Activated CD8-positive, alpha-beta T cell treated with anti-CD3 and anti-CD28 coated beads for 36 hours (primary cell): ENCODE results near the gene ATP5ME. TPM values are rescaled to one million over a fixed set of nuclear protein-coding genes. Genes with fewer than 3 reads are reported as not detected.
"Not testable (repeated sequence)": the region's sequence is repeated elsewhere in the genome, so short reads cannot be mapped to it uniquely, and the experiment has no call there.

Experiments used
- ATAC-seq: fragments of 200-7000 bp; cut with Tn5 transposase; one replicate; pipeline ENCODE4 v1.10.0; 2021; ENCODE audit warnings: mild to moderate bottlenecking, moderate library complexity
- CTCF ChIA-PET: fragments of 350-600 bp; sonication (Branson Sonifier 250); formaldehyde crosslinking; loops from one replicate; lab custom pipeline; 2021; ENCODE audit warnings: antibody characterized with exemption; lab: Charles Lee
- POLR2A ChIA-PET: fragments of 350-600 bp; sonication (Branson Sonifier 250); formaldehyde crosslinking; loops from one replicate; lab custom pipeline; 2021; ENCODE audit warnings: antibody characterized with exemption; lab: Charles Lee
- DNase-seq: peaks from one replicate; pipeline ENCODE4 v3.0.0-alpha.2; 2020
- H3K27ac Mint-ChIP-seq: one replicate; pipeline ENCODE4 v1.8.0; 2021; ENCODE audit warnings: mild to moderate bottlenecking, mixed read lengths
- H3K27me3 Mint-ChIP-seq: one replicate; pipeline ENCODE4 v1.8.0; 2021; ENCODE audit warnings: mixed read lengths
- H3K36me3 Mint-ChIP-seq: one replicate; pipeline ENCODE4 v1.8.0; 2021; ENCODE audit warnings: low read depth, mixed read lengths
- H3K4me1 Mint-ChIP-seq: one replicate; pipeline ENCODE4 v1.8.0; 2021; ENCODE audit warnings: low read depth, mixed read lengths
- H3K4me3 Mint-ChIP-seq: one replicate; pipeline ENCODE4 v1.8.0; 2021; ENCODE audit warnings: mild to moderate bottlenecking, moderate library complexity, mixed read lengths
- H3K9me3 Mint-ChIP-seq: one replicate; pipeline ENCODE4 v1.8.0; 2021; ENCODE audit warnings: mixed read lengths
- CTCF ChIP-seq: fragments of 200-600 bp; IDR thresholded peaks from one replicate; pipeline ENCODE4 v1.8.0; 2022; ENCODE audit warnings: antibody characterized with exemption, mild to moderate bottlenecking
- intact Hi-C: fragments of 100-400 bp; cut with micrococcal nuclease; formaldehyde crosslinking; loops from one replicate; pipeline ENCODE4 v1.10.0; 2022
- total RNA-seq, 2 experiments: library from RNA; stranded (reverse); gene quantifications; one replicate each; pipeline ENCODE4 v1.2.3, GENCODE V29; 2021

The ATP5ME gene
- total RNA-seq, 2 experiments from 2014 or later = 221 to 234 TPM

- peaks cover 22% of the 10 kb centered on the region for H3K4me1 Mint-ChIP-seq
- DNase-seq (no peak), ATAC-seq (no peak)
- H3K36me3 Mint-ChIP-seq = peaks cover 3% of the 10 kb centered on the region
- no peak overlapping the region for H3K27ac Mint-ChIP-seq
- no peaks in the 10 kb centered on the region for H3K9me3 Mint-ChIP-seq
- ChIA-PET POLR2A (interaction anchor here (1.0 to 1.2 kb wide), 2 partner anchors 10 to 25 kb away, joined by 4 to 5 read pairs; no protein-coding TSS in a partner anchor), CTCF (interaction anchor here (0.9 to 1.3 kb wide), 4 partner anchors 9 to 106 kb away, joined by 3 to 5 read pairs (median 4); partner anchors contain the start of genes ATP5ME and MYL5)
- intact Hi-C loops = no loop called here
- H3K4me3 Mint-ChIP-seq = no peak overlapping the region
- no peak for TF ChIP-seq CTCF
- H3K27me3 Mint-ChIP-seq = no peaks in the 10 kb centered on the region
These were observed 35.3 kb upstream of the ATP5ME start for GRCh38 chr4:709348-709747.

- Mint-ChIP-seq H3K27me3 (no peaks in the 10 kb centered on the region), H3K27ac (no peak overlapping the region), H3K4me1 (peaks cover 22% of the 10 kb centered on the region), H3K9me3 (no peaks in the 10 kb centered on the region), H3K4me3 (no peak overlapping the region), H3K36me3 (peaks cover 3% of the 10 kb centered on the region)
- no peak for TF ChIP-seq CTCF
- DNase-seq = no peak
- CTCF ChIA-PET = interaction anchor here (1.3 kb wide), 1 partner anchor 10 kb away, joined by 4 read pairs; no protein-coding TSS in a partner anchor
- POLR2A ChIA-PET = no interaction called here
- intact Hi-C loops = no loop called here
- no peak for ATAC-seq
These were observed 34.5 kb upstream of the ATP5ME start for GRCh38 chr4:708631-708933.

GRCh38 chr4:707929-708630 is 34.0 kb upstream of the ATP5ME start:
- no peak overlapping the region for H3K4me3 Mint-ChIP-seq
- DNase-seq (no peak), ATAC-seq (no peak)
- peaks cover 3% of the 10 kb centered on the region for H3K36me3 Mint-ChIP-seq
- intact Hi-C loops = no loop called here
- no peaks in the 10 kb centered on the region for H3K27me3 Mint-ChIP-seq
- CTCF ChIA-PET = no interaction called here
- peaks cover 22% of the 10 kb centered on the region for H3K4me1 Mint-ChIP-seq
- TF ChIP-seq CTCF = no peak
- POLR2A ChIA-PET = no interaction called here
- H3K9me3 Mint-ChIP-seq = no peaks in the 10 kb centered on the region
- H3K27ac Mint-ChIP-seq = no peak overlapping the region

GRCh38 chr4:706834-707598 is 32.9 kb upstream of the ATP5ME start:
- intact Hi-C loops = no loop called here
- Mint-ChIP-seq H3K4me1 (peaks cover 22% of the 10 kb centered on the region), H3K27ac (no peak overlapping the region), H3K4me3 (no peak overlapping the region), H3K27me3 (no peaks in the 10 kb centered on the region), H3K36me3 (peaks cover 3% of the 10 kb centered on the region), H3K9me3 (no peaks in the 10 kb centered on the region)
- ChIA-PET CTCF (no interaction called here), POLR2A (no interaction called here)
- no peak for TF ChIP-seq CTCF
- DNase-seq (no peak), ATAC-seq (no peak)

GRCh38 chr4:706083-706633 is 32.1 kb upstream of the ATP5ME start:
- DNase-seq, H3K27ac Mint-ChIP-seq, intact Hi-C loops: not testable (repeated sequence)

More at GRCh38 chr4:706083-706633, 32.1 kb upstream of the ATP5ME start:
- H3K36me3 Mint-ChIP-seq, ATAC-seq, H3K27me3 Mint-ChIP-seq, CTCF ChIA-PET, POLR2A ChIA-PET, H3K9me3 Mint-ChIP-seq: not testable (repeated sequence)
- H3K4me1 Mint-ChIP-seq = peaks cover 22% of the 10 kb centered on the region
- H3K4me3 Mint-ChIP-seq = peak overlapping the region; percentile 68
